ENCODE results near the gene PNPLA5.

PNPLA5 gene

DNA sequence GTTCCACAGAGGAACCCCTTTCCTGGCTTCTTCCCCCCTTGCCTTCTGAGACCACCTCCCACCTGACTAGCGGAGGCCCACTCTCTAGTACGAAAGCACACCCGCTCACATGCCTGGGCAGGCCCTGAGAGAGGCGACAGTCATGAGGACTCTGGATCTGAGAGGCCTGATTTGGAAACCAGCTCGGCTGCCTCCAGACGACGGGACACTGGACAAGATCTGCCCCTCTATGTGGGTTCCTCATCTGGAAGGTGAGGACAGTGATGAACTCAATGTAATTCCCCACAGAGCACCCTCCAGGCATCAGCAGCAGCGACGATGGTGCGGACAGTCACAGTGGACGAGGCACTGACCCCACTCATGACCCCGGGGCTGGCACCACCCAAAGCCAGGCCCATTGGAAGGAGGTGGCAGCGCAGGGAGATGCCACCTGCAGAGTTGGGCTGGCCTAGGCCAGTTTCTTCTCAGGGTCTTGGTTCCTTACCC is 37.0 kb downstream of the PNPLA5 start:
- no peak overlapping the region for H4K91ac ChIP-seq (ENCODE audit: low read depth, low read length, poor library complexity)
- H3K18ac ChIP-seq (ENCODE audit: low read length): peak overlapping the region; percentile 46
- WGBS, 2 donors (ENCODE audit: extremely low coverage in 2 of 2, insufficient read length in 2 of 2, insufficient replicate concordance in 1 of 2): no CpG with 5 or more reads among the region's 13 CpGs
- H3K27ac ChIP-seq (replicated peaks; ENCODE audit: low read length): no peak overlapping the region
- no peaks in the 10 kb centered on the region for H3K27me3 ChIP-seq (ENCODE audit: control insufficient read depth in 3 of 3, insufficient read depth in 3 of 3, low read depth in 1 of 3, low read length in 3 of 3)
- no peak overlapping the region for H3K14ac ChIP-seq (ENCODE audit: low read length)
- no peak overlapping the region for H3K4ac ChIP-seq (ENCODE audit: low read length)
- peaks cover 0 to 6% of the 10 kb centered on the region in 2 donors for H3K4me1 ChIP-seq (ENCODE audit: control insufficient read depth in 2 of 2, insufficient read depth in 1 of 2, low read depth in 1 of 2, low read length in 2 of 2)
- H3K23ac ChIP-seq (ENCODE audit: low read depth, low read length, poor library complexity): peak overlapping the region; percentile 21
- no peak overlapping the region for H2BK12ac ChIP-seq (ENCODE audit: low read length)
- no peak for DNase-seq (ENCODE audit: low spot score)
- no peak overlapping the region for H2AK5ac ChIP-seq (ENCODE audit: low read depth, low read length)
- no peak overlapping the region for H3K4me2 ChIP-seq (ENCODE audit: insufficient read depth, low read length, poor library complexity, severe bottlenecking)
- no peaks in the 10 kb centered on the region for H3K36me3 ChIP-seq (replicated peaks in 1 of 2; ENCODE audit: control insufficient read depth in 2 of 2, insufficient read depth in 2 of 2, low read length in 2 of 2)
- H3K9me3 ChIP-seq (replicated peaks in 1 of 2; ENCODE audit: control insufficient read depth in 2 of 2, insufficient read depth in 1 of 2, low read depth in 1 of 2, low read length in 2 of 2): peaks cover 6 to 7% of the 10 kb centered on the region in 2 donors
- no peak overlapping the region for H2AFZ ChIP-seq (ENCODE audit: low read length)
- H2BK120ac ChIP-seq (ENCODE audit: low read depth, low read length): no peak overlapping the region
- H3K79me1 ChIP-seq (ENCODE audit: low read depth, low read length): peaks cover 3% of the 10 kb centered on the region
- H2BK5ac ChIP-seq (ENCODE audit: low read length): no peak overlapping the region
- no peak overlapping the region for H3K4me3 ChIP-seq (ENCODE audit: low read length in 2 of 2)
- no peak overlapping the region for H4K8ac ChIP-seq (ENCODE audit: low read depth, low read length)
- H2BK15ac ChIP-seq (ENCODE audit: low read length): no peak overlapping the region
- H3K9ac ChIP-seq (ENCODE audit: low read depth, low read length, poor library complexity): no peak overlapping the region

DNA sequence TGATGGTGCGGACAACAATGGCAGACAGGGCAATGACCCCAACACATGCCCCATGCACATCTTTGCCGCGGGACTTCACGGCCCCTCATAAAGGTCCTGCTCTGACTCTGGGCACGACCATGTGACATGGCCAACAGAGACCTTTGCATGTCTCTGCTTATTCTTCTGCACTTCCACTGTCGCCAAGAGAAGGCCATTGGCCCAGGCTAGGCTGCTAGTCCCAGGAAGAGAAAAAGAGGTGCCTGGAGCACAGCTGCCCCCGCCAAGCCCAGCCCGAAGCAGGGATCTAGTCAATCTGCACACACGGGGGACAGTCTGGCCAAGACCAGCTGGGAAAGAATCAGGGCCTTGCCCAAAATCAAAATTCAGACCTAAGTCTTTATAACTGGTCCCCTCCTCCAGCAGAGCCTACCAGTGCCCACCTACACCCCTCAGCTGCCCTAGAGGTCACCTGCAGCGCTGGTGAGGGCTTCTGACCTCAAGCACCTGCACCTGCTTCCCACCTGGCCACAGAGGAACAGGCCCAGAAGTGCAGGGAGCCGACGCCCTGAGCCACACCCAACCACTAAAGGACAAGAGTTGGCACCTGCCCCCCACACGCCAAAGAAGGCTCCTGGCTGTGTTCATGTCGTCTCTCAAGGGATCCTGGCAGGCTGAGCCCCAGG is 37.6 kb downstream of the PNPLA5 start:
- Histone ChIP-seq H3K23ac (ENCODE audit: low read depth, low read length, poor library complexity) (peak overlapping the region; percentile 56), H3K4me2 (ENCODE audit: insufficient read depth, low read length, poor library complexity, severe bottlenecking) (no peak overlapping the region), H3K14ac (ENCODE audit: low read length) (no peak overlapping the region), H2BK120ac (ENCODE audit: low read depth, low read length) (no peak overlapping the region), H3K36me3 (replicated peaks in 1 of 2; ENCODE audit: control insufficient read depth in 2 of 2, insufficient read depth in 2 of 2, low read length in 2 of 2) (no peaks in the 10 kb centered on the region), H3K4me3 (ENCODE audit: low read length in 2 of 2) (no peak overlapping the region), H4K91ac (ENCODE audit: low read depth, low read length, poor library complexity) (no peak overlapping the region), H3K27ac (replicated peaks; ENCODE audit: low read length) (no peak overlapping the region), H2BK5ac (ENCODE audit: low read length) (no peak overlapping the region), H3K9ac (ENCODE audit: low read depth, low read length, poor library complexity) (peak overlapping the region; percentile 13), H4K8ac (ENCODE audit: low read depth, low read length) (no peak overlapping the region), H3K4me1 (ENCODE audit: control insufficient read depth in 2 of 2, insufficient read depth in 1 of 2, low read depth in 1 of 2, low read length in 2 of 2) (peaks cover 0 to 6% of the 10 kb centered on the region in 2 donors), H3K79me1 (ENCODE audit: low read depth, low read length) (peaks cover 3% of the 10 kb centered on the region), H3K9me3 (replicated peaks in 1 of 2; ENCODE audit: control insufficient read depth in 2 of 2, insufficient read depth in 1 of 2, low read depth in 1 of 2, low read length in 2 of 2) (peaks cover 6 to 7% of the 10 kb centered on the region in 2 donors), H3K27me3 (ENCODE audit: control insufficient read depth in 3 of 3, insufficient read depth in 3 of 3, low read depth in 1 of 3, low read length in 3 of 3) (no peaks in the 10 kb centered on the region), H3K4ac (ENCODE audit: low read length) (no peak overlapping the region), H3K18ac (ENCODE audit: low read length) (peak overlapping the region; percentile 46), H2BK15ac (ENCODE audit: low read length) (no peak overlapping the region), H2AK5ac (ENCODE audit: low read depth, low read length) (no peak overlapping the region), H2BK12ac (ENCODE audit: low read length) (no peak overlapping the region), H2AFZ (ENCODE audit: low read length) (no peak overlapping the region)
- DNase-seq (ENCODE audit: low spot score): no peak
- WGBS, 2 donors (ENCODE audit: extremely low coverage in 2 of 2, insufficient read length in 2 of 2, insufficient replicate concordance in 1 of 2): no CpG with 5 or more reads among the region's 14 CpGs

DNA sequence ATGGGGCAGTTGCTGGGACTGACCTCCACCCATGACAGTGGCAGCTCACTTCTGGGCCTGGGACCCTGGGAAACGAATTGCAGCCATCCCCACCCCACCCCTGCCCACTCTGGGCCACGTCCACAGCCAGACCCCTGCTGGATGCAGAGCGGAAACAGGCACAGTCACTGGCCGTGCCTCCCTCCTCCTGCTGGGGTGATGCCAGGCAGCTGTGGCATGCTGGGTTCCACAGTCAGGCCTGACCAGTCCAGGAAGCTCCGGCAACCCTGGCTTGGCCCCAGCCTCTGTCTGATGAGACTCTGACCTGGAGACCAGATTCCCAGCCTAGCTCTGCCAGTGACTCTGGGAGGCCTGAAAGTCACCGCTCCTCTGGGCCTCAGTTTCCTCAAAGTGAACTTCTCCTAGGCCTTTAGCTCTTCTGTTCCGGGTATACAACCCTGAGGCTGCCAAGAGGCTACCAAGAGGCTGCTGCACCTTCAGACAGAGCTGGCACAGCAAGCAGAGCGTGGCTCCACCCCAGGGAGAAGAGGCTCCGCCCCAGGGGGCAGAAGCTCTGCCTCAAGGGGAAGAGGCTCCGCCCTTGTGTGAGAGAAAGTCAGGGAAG is 38.4 kb downstream of the PNPLA5 start:
- Histone ChIP-seq H4K8ac (ENCODE audit: low read depth, low read length) (no peak overlapping the region), H3K14ac (ENCODE audit: low read length) (no peak overlapping the region), H3K27me3 (ENCODE audit: control insufficient read depth in 3 of 3, insufficient read depth in 3 of 3, low read depth in 1 of 3, low read length in 3 of 3) (no peaks in the 10 kb centered on the region), H3K23ac (ENCODE audit: low read depth, low read length, poor library complexity) (no peak overlapping the region), H3K4me1 (ENCODE audit: control insufficient read depth in 2 of 2, insufficient read depth in 1 of 2, low read depth in 1 of 2, low read length in 2 of 2) (peaks cover 0 to 6% of the 10 kb centered on the region in 2 donors), H2AFZ (ENCODE audit: low read length) (no peak overlapping the region), H3K9ac (ENCODE audit: low read depth, low read length, poor library complexity) (no peak overlapping the region), H3K27ac (replicated peaks; ENCODE audit: low read length) (no peak overlapping the region), H3K9me3 (replicated peaks in 1 of 2; ENCODE audit: control insufficient read depth in 2 of 2, insufficient read depth in 1 of 2, low read depth in 1 of 2, low read length in 2 of 2) (peaks cover 6% of the 10 kb centered on the region in 2 donors), H3K4ac (ENCODE audit: low read length) (no peak overlapping the region), H3K4me2 (ENCODE audit: insufficient read depth, low read length, poor library complexity, severe bottlenecking) (no peak overlapping the region), H2AK5ac (ENCODE audit: low read depth, low read length) (no peak overlapping the region), H2BK5ac (ENCODE audit: low read length) (no peak overlapping the region), H2BK12ac (ENCODE audit: low read length) (no peak overlapping the region), H4K91ac (ENCODE audit: low read depth, low read length, poor library complexity) (no peak overlapping the region), H3K36me3 (replicated peaks in 1 of 2; ENCODE audit: control insufficient read depth in 2 of 2, insufficient read depth in 2 of 2, low read length in 2 of 2) (no peaks in the 10 kb centered on the region), H3K4me3 (ENCODE audit: low read length in 2 of 2) (peak overlapping the region in 1 of 2 donors; percentile 45), H2BK15ac (ENCODE audit: low read length) (no peak overlapping the region), H2BK120ac (ENCODE audit: low read depth, low read length) (no peak overlapping the region), H3K79me1 (ENCODE audit: low read depth, low read length) (peaks cover 3% of the 10 kb centered on the region), H3K18ac (ENCODE audit: low read length) (no peak overlapping the region)
- WGBS, 2 donors (ENCODE audit: extremely low coverage in 2 of 2, insufficient read length in 2 of 2, insufficient replicate concordance in 1 of 2): no CpG with 5 or more reads among the region's 10 CpGs
- no peak for DNase-seq (ENCODE audit: low spot score)

DNA sequence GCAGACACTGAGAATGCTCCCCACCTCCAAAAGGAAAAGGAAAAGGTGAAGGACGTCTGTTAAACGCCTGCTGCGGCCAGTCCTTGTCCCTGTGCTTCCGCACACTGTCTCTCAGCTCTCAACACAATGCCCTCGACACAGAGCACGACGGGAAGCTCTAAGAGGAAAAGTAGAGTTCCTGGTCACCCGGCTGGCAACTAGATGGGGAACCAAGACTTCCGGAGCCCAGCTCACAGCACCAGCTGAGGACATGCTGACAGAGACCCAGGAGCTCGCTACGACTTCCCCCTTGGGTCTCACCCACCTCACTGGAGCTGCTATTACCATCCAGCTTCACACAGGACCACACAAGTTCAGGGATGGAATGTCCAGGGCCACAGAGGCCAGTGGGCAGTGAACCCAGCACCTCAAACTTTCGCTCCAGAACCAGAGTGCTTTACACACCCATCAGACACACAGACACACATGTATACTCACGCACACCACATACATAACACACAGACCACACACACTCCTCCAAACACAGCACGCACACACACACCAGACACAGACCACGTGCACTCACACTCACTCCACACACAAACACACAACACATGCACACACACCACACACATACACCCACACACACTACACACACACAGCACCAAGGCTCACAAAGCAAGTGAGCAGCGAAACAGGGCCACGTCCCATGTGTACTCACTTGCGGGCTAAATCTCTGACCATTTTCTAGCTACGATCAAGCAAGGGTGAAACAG is 39.1 kb downstream of the PNPLA5 start:
- Histone ChIP-seq H3K4me2 (ENCODE audit: insufficient read depth, low read length, poor library complexity, severe bottlenecking) (no peak overlapping the region), H3K4ac (ENCODE audit: low read length) (no peak overlapping the region), H2BK12ac (ENCODE audit: low read length) (no peak overlapping the region), H3K27me3 (ENCODE audit: control insufficient read depth in 3 of 3, insufficient read depth in 3 of 3, low read depth in 1 of 3, low read length in 3 of 3) (no peaks in the 10 kb centered on the region), H3K9ac (ENCODE audit: low read depth, low read length, poor library complexity) (peak overlapping the region; percentile 46), H3K36me3 (replicated peaks in 1 of 2; ENCODE audit: control insufficient read depth in 2 of 2, insufficient read depth in 2 of 2, low read length in 2 of 2) (no peaks in the 10 kb centered on the region), H3K23ac (ENCODE audit: low read depth, low read length, poor library complexity) (no peak overlapping the region), H3K4me3 (ENCODE audit: low read length in 2 of 2) (peak overlapping the region in 1 of 2 donors; percentile 45), H4K8ac (ENCODE audit: low read depth, low read length) (no peak overlapping the region), H3K27ac (replicated peaks; ENCODE audit: low read length) (no peak overlapping the region), H3K14ac (ENCODE audit: low read length) (no peak overlapping the region), H2AK5ac (ENCODE audit: low read depth, low read length) (no peak overlapping the region), H3K18ac (ENCODE audit: low read length) (no peak overlapping the region), H2BK120ac (ENCODE audit: low read depth, low read length) (no peak overlapping the region), H4K91ac (ENCODE audit: low read depth, low read length, poor library complexity) (no peak overlapping the region), H2AFZ (ENCODE audit: low read length) (no peak overlapping the region), H2BK15ac (ENCODE audit: low read length) (no peak overlapping the region), H3K9me3 (replicated peaks in 1 of 2; ENCODE audit: control insufficient read depth in 2 of 2, insufficient read depth in 1 of 2, low read depth in 1 of 2, low read length in 2 of 2) (peaks cover 4 to 6% of the 10 kb centered on the region in 2 donors), H2BK5ac (ENCODE audit: low read length) (no peak overlapping the region), H3K79me1 (ENCODE audit: low read depth, low read length) (peaks cover 3% of the 10 kb centered on the region), H3K4me1 (ENCODE audit: control insufficient read depth in 2 of 2, insufficient read depth in 1 of 2, low read depth in 1 of 2, low read length in 2 of 2) (peaks cover 0 to 6% of the 10 kb centered on the region in 2 donors)
- no peak for DNase-seq (ENCODE audit: low spot score)
- WGBS, 2 donors (ENCODE audit: extremely low coverage in 2 of 2, insufficient read length in 2 of 2, insufficient replicate concordance in 1 of 2): 100% methylated on average over 2 of the region's 19 CpGs; no CpG with 5 or more reads in 1 of the 2 donors

Measured in neuronal stem cell (in vitro differentiated cells).